ENCODE measurements around the gene STK40. TPM values are rescaled to one million over a fixed set of nuclear protein-coding genes. Genes with fewer than 3 reads are reported as not detected.

Gene STK40
- total and polyA plus RNA-seq, 9 of the 15 experiments (the other 6 are each of a cell fraction or from before 2014, with no cell fraction given) = 0.69 to 94.3 (median 39.1) TPM

DNA sequence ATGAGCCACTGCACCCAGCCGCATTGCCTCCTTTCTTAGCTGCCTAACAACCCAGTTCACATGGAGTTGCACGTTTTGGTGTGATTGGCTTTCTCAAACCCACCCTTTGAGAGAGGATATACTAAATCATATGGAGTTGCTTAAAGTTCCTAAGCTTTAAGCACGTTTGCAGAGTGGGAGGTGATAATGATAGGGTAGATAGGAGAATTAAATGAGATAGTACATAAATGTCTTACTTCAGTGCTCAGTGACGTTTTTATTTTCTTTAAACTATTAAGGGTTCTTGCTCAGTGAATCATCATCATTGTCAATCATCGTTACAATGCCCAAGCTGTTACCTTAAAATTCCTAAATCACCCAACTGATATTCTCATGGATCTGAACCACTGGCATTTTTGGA lies 82.5 kb downstream of the STK40 start:
- Histone ChIP-seq H3K4me2 (ENCODE audit: insufficient read depth, low read length) (no peak overlapping the region), H3K4me1 (replicated peaks in 1 of 2; ENCODE audit: control insufficient read depth in 2 of 2, insufficient read depth in 2 of 2, low read length in 2 of 2) (peaks cover 4 to 23% of the 10 kb centered on the region in 2 experiments; a peak in 3 of 5 replicates), H3K27ac (ENCODE audit: extremely low read depth, low read depth, low read length) (no peak overlapping the region), H3K79me2 (ENCODE audit: control insufficient read depth, insufficient read depth, low read length) (no peaks in the 10 kb centered on the region), H3K9me3 (replicated peaks; ENCODE audit: control insufficient read depth, insufficient read depth, low read depth, low read length) (no peaks in the 10 kb centered on the region), H3K4me3 (no peak overlapping the region), H4K20me1 (replicated peaks; ENCODE audit: control insufficient read depth, insufficient read depth, low read length) (peaks cover 4% of the 10 kb centered on the region; the same call in 1 of the 2 replicates), H3K36me3 (ENCODE audit: control insufficient read depth, insufficient read depth, low read length) (peaks cover 69% of the 10 kb centered on the region), H3K9me1 (ENCODE audit: control insufficient read depth, insufficient read depth, low read length) (peaks cover 7% of the 10 kb centered on the region), H3K9ac (ENCODE audit: insufficient read depth in 1 of 2, low read depth in 2 of 2, low read length in 2 of 2) (no peak overlapping the region), H2AFZ (ENCODE audit: low read depth, low read length) (no peak overlapping the region), H3K27me3 (ENCODE audit: control insufficient read depth in 2 of 2, insufficient read depth in 2 of 2, low read length in 2 of 2) (no peaks in the 10 kb centered on the region)
- no peak for ATAC-seq
- DNase-seq (ENCODE audit: extremely low read depth in 1 of 4, low spot score in 3 of 4) = no peak
- POLR2A ChIA-PET = interaction anchor here (0.6 to 1.5 kb wide), 4 partner anchors 10 to 355 kb away, joined by 3 to 5 read pairs (median 4); no protein-coding TSS in a partner anchor
- TF ChIP-seq CTCF (IDR thresholded peaks at IDR 0.05 in 2 of 3, conservative IDR thresholded peaks at IDR 0.05 in 1 of 3; ENCODE audit: insufficient read depth in 2 of 3, low read depth in 1 of 3, low read length in 3 of 3) (no peak), HIVEP1 (CRISPR knock-in tag; IDR thresholded peaks at IDR 0.05) (no peak), SIRT6 (IDR thresholded peaks at IDR 0.05; ENCODE audit: low read depth, low read length) (no peak), CBX8 (IDR thresholded peaks at IDR 0.05; ENCODE audit: borderline replicate concordance, extremely low read depth, low read depth, low read length, poor library complexity, severe bottlenecking) (no peak), GABPB1 (CRISPR knock-in tag; IDR thresholded peaks at IDR 0.05) (no peak), NONO (IDR thresholded peaks at IDR 0.05; ENCODE audit: low read depth in 2 of 2, low read length in 1 of 2) (no peak), ZFX (CRISPR knock-in tag; IDR thresholded peaks at IDR 0.05) (no peak), PTTG1 (tag; IDR thresholded peaks at IDR 0.05; ENCODE audit: low read depth) (no peak), KLF10 (CRISPR knock-in tag; IDR thresholded peaks at IDR 0.05) (no peak), THAP12 (CRISPR knock-in tag; IDR thresholded peaks at IDR 0.05) (no peak), L3MBTL2 (IDR thresholded peaks at IDR 0.05) (no peak), ARNT (IDR thresholded peaks at IDR 0.05) (no peak)
- TF ChIP-seq, protein P1, sequence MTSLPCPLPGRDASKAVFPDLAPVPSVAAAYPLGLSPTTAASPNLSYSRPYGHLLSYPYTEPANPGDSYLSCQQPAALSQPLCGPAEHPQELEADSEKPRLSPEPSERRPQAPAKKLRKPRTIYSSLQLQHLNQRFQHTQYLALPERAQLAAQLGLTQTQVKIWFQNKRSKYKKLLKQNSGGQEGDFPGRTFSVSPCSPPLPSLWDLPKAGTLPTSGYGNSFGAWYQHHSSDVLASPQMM (CRISPR knock-in tag; IDR thresholded peaks at IDR 0.05) = no peak
- no peak for FAIRE-seq
- BruUV-seq (replicated peaks) = no TSS peak
- intact Hi-C loops (cut with micrococcal nuclease) (no loop called here), in situ Hi-C loops (cut with MboI) (no loop called here)
- WGBS (ENCODE audit: insufficient coverage, low coverage, missing lambda C conversion rate) = 64% methylated on average over 5 of the region's 5 CpGs
- CTCF ChIA-PET (ENCODE audit: low intra/inter-chr PET ratio) = no interaction called here
